ENCODE measurements around the gene TLX3.

Gene TLX3

GRCh38 chr5:171306781-171307591, 2.1 kb upstream of the TLX3 start:
- DNase-seq, result no peak

DNA sequence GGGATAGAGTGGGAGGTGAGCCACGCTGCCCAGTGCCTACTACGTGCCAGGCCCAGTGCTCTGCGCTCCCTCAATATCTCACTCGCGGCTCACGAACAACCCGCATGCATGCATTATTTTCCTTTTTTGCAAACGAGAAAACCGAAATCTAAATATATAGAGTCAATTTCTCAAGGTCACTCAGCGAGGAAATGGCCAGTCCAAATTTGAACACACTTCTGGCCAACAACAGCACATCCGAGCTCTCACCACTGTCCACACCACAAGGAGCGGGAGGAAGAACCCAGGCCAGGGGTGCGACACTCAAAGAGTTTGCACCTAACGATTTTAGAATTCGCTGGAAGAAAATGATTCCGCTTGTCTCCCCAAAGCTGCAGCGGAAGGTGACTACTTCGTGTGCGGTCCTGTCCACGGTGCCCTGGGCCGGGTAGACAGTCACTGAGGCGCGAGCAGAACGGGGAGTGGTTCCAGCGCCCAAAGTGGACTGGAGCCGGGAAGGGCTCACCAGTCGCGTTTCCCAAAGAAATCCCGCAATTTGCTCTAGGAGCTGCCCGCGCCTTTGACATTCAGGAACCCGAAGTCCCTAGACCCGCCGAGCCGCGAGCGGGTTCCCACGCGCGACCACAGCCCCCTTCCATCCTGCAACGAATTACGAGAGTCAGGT, 1.1 kb upstream of the TLX3 start:
- no peak for DNase-seq

DNA sequence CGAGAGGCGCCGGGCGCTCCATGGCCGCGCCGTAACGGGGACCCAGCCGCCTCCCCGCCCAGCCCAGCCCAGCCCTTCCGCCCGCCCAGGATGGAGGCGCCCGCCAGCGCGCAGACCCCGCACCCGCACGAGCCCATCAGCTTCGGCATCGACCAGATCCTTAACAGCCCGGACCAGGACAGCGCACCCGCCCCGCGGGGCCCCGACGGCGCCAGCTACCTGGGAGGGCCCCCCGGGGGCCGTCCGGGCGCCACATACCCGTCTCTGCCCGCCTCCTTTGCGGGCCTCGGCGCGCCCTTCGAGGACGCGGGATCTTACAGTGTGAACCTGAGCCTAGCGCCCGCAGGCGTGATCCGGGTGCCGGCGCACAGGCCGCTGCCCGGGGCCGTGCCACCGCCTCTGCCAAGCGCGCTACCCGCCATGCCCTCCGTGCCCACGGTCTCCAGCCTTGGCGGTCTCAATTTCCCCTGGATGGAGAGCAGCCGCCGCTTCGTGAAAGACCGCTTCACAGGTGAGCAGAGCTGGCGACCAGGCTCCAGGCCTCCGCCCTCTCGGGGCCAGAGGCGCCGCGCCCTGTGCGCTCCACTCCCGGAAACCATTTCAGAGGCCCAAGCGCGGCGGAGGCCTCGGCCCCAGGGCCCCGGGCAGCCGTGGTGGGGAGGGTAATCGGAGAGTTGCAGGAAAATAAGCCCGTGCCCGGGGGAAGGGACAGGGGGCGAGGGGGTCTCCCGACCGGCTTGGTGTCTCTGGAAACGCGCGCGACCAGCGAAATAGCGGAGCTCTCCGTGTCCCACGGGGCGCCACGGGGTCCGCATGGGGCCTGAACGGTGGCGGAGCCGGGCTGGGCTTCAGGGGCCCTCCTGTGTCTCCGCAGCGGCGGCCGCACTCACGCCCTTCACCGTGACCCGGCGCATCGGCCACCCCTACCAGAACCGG, 496 bp downstream of the TLX3 start:
- no peak for DNase-seq

- no peak for DNase-seq
These were observed 1.3 kb downstream of the TLX3 start for GRCh38 chr5:171310212-171310818.

DNA sequence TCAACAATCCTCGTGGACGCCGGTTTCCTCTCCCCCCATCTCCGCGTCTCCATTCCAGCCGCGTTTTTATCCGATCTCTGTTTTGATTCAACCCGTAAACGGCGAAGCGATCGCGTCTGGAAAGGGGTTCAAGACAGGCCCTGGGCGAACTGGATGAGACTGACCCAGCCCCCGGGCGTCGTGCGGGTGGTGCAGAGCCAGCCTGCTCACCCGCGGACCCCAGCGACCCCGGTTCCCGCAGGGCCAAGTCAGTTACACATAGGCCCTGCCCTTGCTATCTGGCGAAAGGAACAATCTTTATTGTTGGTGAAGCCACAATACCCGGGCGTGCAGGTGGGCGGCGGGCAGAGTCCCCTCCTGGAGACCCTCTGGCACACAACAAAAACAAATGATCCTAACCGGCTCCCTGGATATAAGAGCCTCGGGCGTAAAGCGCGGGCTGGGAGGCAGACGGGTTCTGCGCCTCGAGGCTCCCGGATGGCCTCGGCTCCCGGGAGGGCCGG, 1.8 kb downstream of the TLX3 start:
- no peak for DNase-seq

GRCh38 chr5:171311322-171312077, 2.5 kb downstream of the TLX3 start:
- no peak for DNase-seq

GRCh38 chr5:171312129-171312974, 3.3 kb downstream of the TLX3 start:
- DNase-seq, result no peak

- no peak for DNase-seq
These were observed 4.6 kb downstream of the TLX3 start for GRCh38 chr5:171313481-171314206.

- no peak for DNase-seq
These were observed 5.8 kb downstream of the TLX3 start for GRCh38 chr5:171314728-171315385.

- no peak for DNase-seq
These were observed 6.4 kb downstream of the TLX3 start for GRCh38 chr5:171315386-171315891.

GRCh38 chr5:171315925-171316257, 6.8 kb downstream of the TLX3 start:
- no peak for DNase-seq

- no peak for DNase-seq
These were observed 7.4 kb downstream of the TLX3 start for GRCh38 chr5:171316258-171317121.

- no peak for DNase-seq
These were observed 8.2 kb downstream of the TLX3 start for GRCh38 chr5:171317230-171317629.

GRCh38 chr5:171318026-171318425, 9.0 kb downstream of the TLX3 start:
- DNase-seq, result no peak

GRCh38 chr5:171321447-171321846, 12.4 kb downstream of the TLX3 start:
- DNase-seq, result no peak

GRCh38 chr5:171322527-171322926, 13.5 kb downstream of the TLX3 start:
- DNase-seq, result no peak

GRCh38 chr5:171323007-171323406, 14.0 kb downstream of the TLX3 start:
- DNase-seq, result no peak

DNA sequence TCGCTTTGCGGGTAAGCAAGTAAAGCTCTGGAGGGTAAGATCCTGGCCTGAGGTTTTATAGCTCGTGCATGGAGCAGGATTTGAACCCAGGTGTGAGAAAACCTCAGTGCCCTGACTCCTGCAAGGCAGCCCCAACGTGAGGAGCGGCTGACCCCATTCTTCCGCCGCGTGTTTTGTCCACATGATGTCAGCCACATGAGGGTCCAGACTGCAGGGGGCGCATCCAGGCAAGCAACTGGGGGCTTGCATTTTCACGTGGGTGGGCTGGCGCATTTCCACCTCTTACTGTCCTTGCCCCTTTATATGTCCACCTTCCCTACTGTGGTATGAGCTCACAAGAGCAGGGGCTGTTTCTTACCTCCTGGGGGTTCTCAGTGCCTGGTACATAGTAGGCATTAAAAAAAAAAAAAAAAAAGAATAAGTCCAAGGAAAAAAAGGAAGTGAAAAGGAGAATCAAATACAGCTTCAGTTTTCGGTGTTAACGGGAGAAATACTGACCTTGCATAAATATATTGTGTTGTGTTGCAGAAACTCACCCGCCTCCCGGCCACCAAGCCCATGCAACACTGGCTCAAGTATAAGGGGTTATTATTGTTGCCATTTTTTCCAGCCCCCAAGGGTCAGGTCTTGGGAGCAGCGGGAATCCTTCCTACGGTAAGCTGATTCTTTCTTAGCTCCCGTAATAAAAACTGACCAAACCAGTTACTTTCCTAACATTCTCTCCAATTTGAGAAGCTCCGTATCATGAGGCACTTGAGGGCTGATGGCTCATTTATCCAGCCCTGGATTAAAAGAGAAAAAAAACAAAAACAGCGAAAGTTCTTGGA, 15.0 kb downstream of the TLX3 start:
- no peak for DNase-seq

Measured in activated CD4-positive, alpha-beta T cell treated with anti-CD3 and anti-CD28 coated beads, Interleukin-2, amount 50 U/mL, for 4 hours (primary cell).